ENCODE measurements around the gene KAT5.
"Not testable (repeated sequence)": the region's sequence is repeated elsewhere in the genome, so short reads cannot be mapped to it uniquely, and the experiment has no call there.

KAT5 gene

GRCh38 chr11:65745049-65745448, 33.0 kb downstream of the KAT5 start:
- DNase-seq, result no peak

GRCh38 chr11:65762169-65762568, 50.1 kb downstream of the KAT5 start:
- not testable (repeated sequence) for DNase-seq

GRCh38 chr11:65762816-65763215, 50.8 kb downstream of the KAT5 start:
- not testable (repeated sequence) for DNase-seq

GRCh38 chr11:65764434-65764833, 52.4 kb downstream of the KAT5 start:
- no peak for DNase-seq

- no peak for DNase-seq
These were observed 54.5 kb downstream of the KAT5 start for GRCh38 chr11:65766535-65766934.

GRCh38 chr11:65767406-65767805, 55.4 kb downstream of the KAT5 start:
- DNase-seq, result no peak

- DNase-seq, result not testable (repeated sequence)
These were observed 55.8 kb downstream of the KAT5 start for GRCh38 chr11:65767806-65768205.

Measured in right hindlimb (tissue), 1 donor.